T-cell (primary cell): ENCODE data around the gene CHIT1. TPM values are rescaled to one million over a fixed set of nuclear protein-coding genes. Genes with fewer than 3 reads are reported as not detected.

Experiments
- ATAC-seq, 4 experiments: fragments of 200-7000 bp in 3 of 4; fragments of 150-1000 bp in 1 of 4; cut with Tn5 transposase; replicated peaks in 1 of 4; 1 replicate in 3 of 4; 2 replicates in 1 of 4; pipeline ENCODE4 v1.10.0; 2021; ENCODE audit warnings: moderate library complexity in 3 of 4, mild to moderate bottlenecking in 2 of 4, moderate number of reproducible peaks in 1 of 4
- CTCF ChIA-PET, 2 donors: fragments of 300-600 bp; sonication (Branson Sonifier 250); formaldehyde crosslinking; loops; one replicate each; lab custom pipeline; 2022; ENCODE audit warnings: antibody characterized with exemption in 2 of 2; lab: Charles Lee
- POLR2A ChIA-PET, 2 donors: fragments of 300-600 bp; sonication (Branson Sonifier 250); formaldehyde crosslinking; loops; one replicate each; lab custom pipeline; 2022; ENCODE audit warnings: antibody characterized with exemption in 2 of 2; lab: Charles Lee
- DNase-seq, 35 experiments: peaks; one replicate each; pipeline versions ENCODE4 v3.0.0 to v3.0.0-alpha.2; 2013 to 2023
- H3K27ac ChIP-seq: one replicate; pipeline ENCODE4 v1.5.1; 2013; ENCODE audit warnings: low read length
- H3K27me3 ChIP-seq, 2 experiments: replicated peaks in 1 of 2; 1 replicate in 1 of 2; 2 replicates in 1 of 2; pipeline versions ENCODE4 v1.6.1 to v1.7.0; 2013; ENCODE audit warnings: low read length in 1 of 2, mixed read lengths in 1 of 2; ENCODE audit not compliant: control insufficient read depth in 2 of 2, insufficient read depth in 2 of 2; ENCODE audit errors: extremely low read depth in 1 of 2
- H3K36me3 ChIP-seq, 2 donors: 1 replicate in 1 of 2; 2 replicates in 1 of 2; pipeline versions ENCODE4 v1.6.1 to v1.7.0; 2013; ENCODE audit warnings: low read length in 1 of 2; ENCODE audit not compliant: control insufficient read depth in 2 of 2, insufficient read depth in 1 of 2; ENCODE audit errors: extremely low read depth in 1 of 2
- H3K4me1 ChIP-seq, 2 experiments: 1 replicate in 1 of 2; 2 replicates in 1 of 2; pipeline versions ENCODE4 v1.6.1 to v1.7.0; 2013; ENCODE audit warnings: low read length in 2 of 2, mixed read lengths in 1 of 2; ENCODE audit not compliant: insufficient read depth in 2 of 2, control insufficient read depth in 1 of 2; ENCODE audit errors: extremely low read depth in 1 of 2
- H3K4me3 ChIP-seq, 2 donors: 1 replicate in 1 of 2; 2 replicates in 1 of 2; pipeline versions ENCODE4 v1.5.1 to v1.7.0; 2013; ENCODE audit warnings: mild to moderate bottlenecking in 2 of 2, low read length in 1 of 2, moderate library complexity in 1 of 2; ENCODE audit not compliant: control insufficient read depth in 1 of 2; ENCODE audit errors: extremely low read depth in 1 of 2
- H3K9me3 ChIP-seq: 2 replicates; pipeline ENCODE4 v1.7.0; 2013
- H3K27ac Mint-ChIP-seq, 2 donors: one replicate each; pipeline ENCODE4 v1.8.0; 2020 to 2021; ENCODE audit warnings: mild to moderate bottlenecking in 2 of 2, mixed read lengths in 2 of 2
- H3K27me3 Mint-ChIP-seq, 2 donors: one replicate each; pipeline ENCODE4 v1.8.0; 2021 to 2022; ENCODE audit warnings: mixed read lengths in 2 of 2
- H3K36me3 Mint-ChIP-seq: one replicate; pipeline ENCODE4 v1.8.0; 2021; ENCODE audit warnings: mixed read lengths
- H3K4me1 Mint-ChIP-seq, 3 donors: one replicate each; pipeline ENCODE4 v1.8.0; 2020 to 2022; ENCODE audit warnings: mixed read lengths in 3 of 3, mild to moderate bottlenecking in 1 of 3
- H3K4me3 Mint-ChIP-seq, 3 donors: one replicate each; pipeline ENCODE4 v1.8.0; 2020 to 2022; ENCODE audit warnings: mild to moderate bottlenecking in 3 of 3, mixed read lengths in 3 of 3, moderate library complexity in 3 of 3
- H3K9me3 Mint-ChIP-seq, 3 donors: one replicate each; pipeline ENCODE4 v1.8.0; 2020 to 2022; ENCODE audit warnings: mixed read lengths in 3 of 3
- WGBS: methylation state at CpG from one replicate; pipeline ENCODE4 v1.1.5; 2013; ENCODE audit warnings: missing lambda C conversion rate; ENCODE audit not compliant: insufficient coverage; 5-methylcytosine and 5-hydroxymethylcytosine counted together
- total RNA-seq, 35 experiments: library from RNA in 6 of 35; stranded (reverse) in 6 of 35; fragments of 120-200 nt in 1 of 35; gene quantifications; one replicate each; pipeline versions ENCODE4 v1.2.1 to v1.2.4 and lab custom pipeline; 2013 to 2026

CHIT1 gene
- total RNA-seq, 5 donors from 2014 or later (not counting 1 experiment from before 2014, with no cell fraction given): 0.12 to 2.3 (median 0.92) TPM; not detected in 1

DNA sequence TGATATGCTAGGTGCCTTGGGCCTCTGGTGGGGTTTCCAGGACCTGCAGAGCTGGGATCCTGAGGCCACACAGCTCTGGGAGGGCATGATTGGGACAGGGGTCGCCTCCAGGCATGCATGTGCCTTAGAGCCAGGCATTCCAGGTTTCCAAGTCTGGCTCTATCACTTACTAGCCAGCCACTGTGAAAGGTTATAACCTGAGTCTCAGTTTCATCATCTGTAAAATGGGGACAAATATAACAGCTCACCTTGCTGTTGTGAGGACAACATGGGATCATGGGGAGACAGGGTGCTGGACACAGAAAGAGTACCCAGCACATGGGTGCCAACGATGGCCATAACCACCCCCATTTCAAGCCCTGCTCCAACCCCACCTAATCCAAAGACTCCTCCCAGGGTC, 45.6 kb downstream of the CHIT1 start:
- Histone ChIP-seq H3K36me3 (no peaks in the 10 kb centered on the region), H3K27me3 (peaks cover 0 to 22% of the 10 kb centered on the region in 2 experiments), H3K4me3 (no peak overlapping the region), H3K27ac (no peak overlapping the region), H3K4me1 (no peaks in the 10 kb centered on the region), H3K9me3 (no peaks in the 10 kb centered on the region)
- no peak overlapping the region for H3K4me3 Mint-ChIP-seq
- no peak overlapping the region for H3K27ac Mint-ChIP-seq
- no peak for DNase-seq
- H3K4me1 Mint-ChIP-seq: peaks cover 0 to 3% (median 0%) of the 10 kb centered on the region in 3 donors
- peaks cover 0 to 8% of the 10 kb centered on the region in 2 donors for H3K27me3 Mint-ChIP-seq
- POLR2A ChIA-PET: no interaction called here
- WGBS: no CpG with 5 or more reads among the region's 2 CpGs
- H3K9me3 Mint-ChIP-seq: no peaks in the 10 kb centered on the region
- no peaks in the 10 kb centered on the region for H3K36me3 Mint-ChIP-seq
- ATAC-seq: no peak
- CTCF ChIA-PET: interaction anchor here in 1 of 2 donors (0.6 kb wide), 1 partner anchor 32 kb away, joined by 3 read pairs; no protein-coding TSS in a partner anchor

DNA sequence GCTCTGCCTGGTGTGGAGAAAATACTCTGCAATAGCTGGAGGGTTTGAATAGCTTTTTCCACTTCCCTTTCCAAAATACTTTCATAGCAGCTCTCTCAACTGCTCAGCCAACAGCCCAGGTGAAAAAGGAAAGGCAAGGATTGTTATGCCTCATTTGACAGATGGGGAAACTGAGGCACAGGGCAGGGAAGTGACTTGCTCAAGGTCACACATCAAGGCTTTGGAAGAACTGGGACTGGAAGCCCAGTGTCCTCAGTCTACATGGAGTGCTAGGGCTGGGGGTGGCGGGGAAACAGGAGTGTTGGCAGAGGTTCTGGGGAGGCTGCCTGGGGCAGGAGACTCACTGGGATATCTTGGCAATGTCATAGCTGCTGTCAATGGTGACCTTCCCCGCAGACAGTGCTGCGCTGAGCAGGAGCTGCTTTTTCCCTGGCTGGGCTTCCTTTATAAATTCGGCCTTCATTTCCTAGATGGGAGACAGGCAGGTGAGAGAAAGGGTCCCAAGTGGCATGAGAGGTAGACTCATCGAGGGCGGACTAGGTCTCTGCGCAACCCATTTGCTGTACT, 47.0 kb downstream of the CHIT1 start:
- no peak overlapping the region for H3K4me3 Mint-ChIP-seq
- H3K27ac Mint-ChIP-seq: no peak overlapping the region
- ATAC-seq (no peak), DNase-seq (no peak)
- Histone ChIP-seq H3K9me3 (no peaks in the 10 kb centered on the region), H3K4me3 (no peak overlapping the region), H3K27ac (no peak overlapping the region), H3K36me3 (no peaks in the 10 kb centered on the region), H3K4me1 (no peaks in the 10 kb centered on the region), H3K27me3 (peaks cover 0 to 26% of the 10 kb centered on the region in 2 experiments)
- no peaks in the 10 kb centered on the region for H3K9me3 Mint-ChIP-seq
- CTCF ChIA-PET: no interaction called here
- H3K4me1 Mint-ChIP-seq: peaks cover 0 to 3% (median 0%) of the 10 kb centered on the region in 3 donors
- WGBS: 71% methylated on average over 4 of the region's 7 CpGs
- H3K36me3 Mint-ChIP-seq: no peaks in the 10 kb centered on the region
- H3K27me3 Mint-ChIP-seq: peaks cover 0 to 17% of the 10 kb centered on the region in 2 donors
- POLR2A ChIA-PET: interaction anchor here in 1 of 2 donors (0.6 kb wide), 1 partner anchor 631 kb away, joined by 3 read pairs; no protein-coding TSS in a partner anchor

DNA sequence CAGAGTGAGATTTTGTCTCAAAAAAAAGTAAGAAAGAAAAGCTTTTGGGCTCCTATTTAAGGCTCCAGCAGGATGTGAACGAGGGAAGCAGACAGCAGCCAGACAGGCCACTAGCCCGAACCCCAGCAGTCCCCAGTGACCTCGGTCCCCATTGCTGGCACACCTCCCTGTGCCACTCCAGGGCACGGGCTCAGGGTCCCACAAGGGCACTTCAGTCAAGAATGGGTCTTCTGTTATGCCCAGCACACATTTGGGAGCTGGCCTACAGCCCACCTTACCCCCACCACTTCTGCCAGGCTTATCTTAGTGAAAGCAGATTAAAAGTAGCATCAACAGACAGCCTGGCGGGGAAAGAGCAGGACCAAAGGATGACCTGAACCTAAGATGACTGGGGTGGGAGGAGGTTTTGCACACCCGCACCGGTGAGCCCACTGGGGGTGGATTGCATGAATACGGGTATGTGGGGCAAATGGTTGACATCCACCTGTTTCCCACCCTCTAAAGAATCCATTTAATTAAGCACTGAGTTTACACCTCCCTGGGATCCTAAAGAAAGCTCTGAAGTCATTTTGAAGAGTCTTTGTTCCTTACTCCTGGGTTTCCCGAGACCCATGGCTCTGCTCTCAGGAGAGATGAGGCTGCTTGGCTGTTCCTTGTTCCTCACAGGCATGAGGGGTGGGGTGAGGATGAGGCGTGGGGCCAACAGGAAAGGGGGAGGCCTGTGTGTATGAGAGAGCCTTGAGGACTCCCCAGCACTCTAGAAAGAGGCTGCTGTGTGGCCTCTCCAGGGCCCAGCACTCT, 47.7 kb downstream of the CHIT1 start:
- H3K4me3 ChIP-seq: no peak overlapping the region
- POLR2A ChIA-PET: no interaction called here
- WGBS: 60% methylated on average over 7 of the region's 10 CpGs
- no peak for DNase-seq
- no peaks in the 10 kb centered on the region for H3K9me3 Mint-ChIP-seq
- no peaks in the 10 kb centered on the region for H3K9me3 ChIP-seq
- H3K4me3 Mint-ChIP-seq: no peak overlapping the region
- H3K27me3 ChIP-seq: peaks cover 0 to 31% of the 10 kb centered on the region in 2 experiments
- H3K27ac Mint-ChIP-seq: no peak overlapping the region
- H3K4me1 ChIP-seq: no peaks in the 10 kb centered on the region
- no peak overlapping the region for H3K27ac ChIP-seq
- ATAC-seq: no peak
- H3K27me3 Mint-ChIP-seq: peaks cover 0 to 17% of the 10 kb centered on the region in 2 donors
- CTCF ChIA-PET: no interaction called here
- H3K36me3 Mint-ChIP-seq: no peaks in the 10 kb centered on the region
- no peaks in the 10 kb centered on the region for H3K36me3 ChIP-seq
- peaks cover 0 to 3% (median 0%) of the 10 kb centered on the region in 3 donors for H3K4me1 Mint-ChIP-seq

DNA sequence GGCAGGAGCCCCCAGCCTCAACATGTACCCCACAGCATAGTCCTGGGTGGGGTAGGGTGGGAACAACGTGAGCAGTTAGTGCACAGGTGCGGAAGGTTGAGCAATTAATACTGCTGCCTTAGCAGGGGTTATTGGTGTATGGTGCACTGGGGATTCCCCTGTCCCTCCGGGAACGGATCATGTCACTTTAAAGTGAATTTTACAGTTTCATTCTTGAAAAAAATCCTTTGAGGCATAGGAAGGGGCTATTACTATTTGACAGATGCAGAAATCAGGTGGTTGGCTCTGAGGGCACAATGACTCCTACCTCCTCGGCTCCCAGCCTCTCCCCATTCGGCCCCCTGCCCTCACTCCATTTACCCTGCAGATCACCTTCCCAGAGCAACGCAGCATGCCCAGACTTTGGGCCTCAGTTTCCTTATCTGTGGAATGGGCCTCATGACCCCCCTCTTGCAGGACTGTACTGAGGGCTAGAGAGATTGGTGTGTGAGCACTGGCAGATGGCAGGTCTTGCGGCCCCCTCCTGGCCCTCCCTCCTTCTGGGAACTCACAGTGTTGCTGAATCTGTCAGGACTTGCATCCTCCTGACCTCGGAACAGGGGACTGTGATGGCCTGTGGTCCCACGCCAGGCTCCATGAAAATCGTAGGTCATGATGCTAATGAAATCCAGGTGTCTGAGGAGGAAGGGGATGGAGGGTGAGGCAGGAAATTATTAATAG, 48.7 kb downstream of the CHIT1 start:
- WGBS: 64% methylated on average over 7 of the region's 11 CpGs
- Histone ChIP-seq H3K27ac (no peak overlapping the region), H3K4me3 (no peak overlapping the region), H3K27me3 (peaks cover 0 to 37% of the 10 kb centered on the region in 2 experiments), H3K36me3 (no peaks in the 10 kb centered on the region), H3K9me3 (no peaks in the 10 kb centered on the region), H3K4me1 (no peaks in the 10 kb centered on the region)
- no peak overlapping the region for H3K4me3 Mint-ChIP-seq
- no peaks in the 10 kb centered on the region for H3K36me3 Mint-ChIP-seq
- no peaks in the 10 kb centered on the region for H3K4me1 Mint-ChIP-seq
- H3K9me3 Mint-ChIP-seq: no peaks in the 10 kb centered on the region
- no peak overlapping the region for H3K27ac Mint-ChIP-seq
- no peak for ATAC-seq
- DNase-seq: no peak
- POLR2A ChIA-PET: no interaction called here
- CTCF ChIA-PET: no interaction called here
- H3K27me3 Mint-ChIP-seq: peaks cover 0 to 12% of the 10 kb centered on the region in 2 donors

DNA sequence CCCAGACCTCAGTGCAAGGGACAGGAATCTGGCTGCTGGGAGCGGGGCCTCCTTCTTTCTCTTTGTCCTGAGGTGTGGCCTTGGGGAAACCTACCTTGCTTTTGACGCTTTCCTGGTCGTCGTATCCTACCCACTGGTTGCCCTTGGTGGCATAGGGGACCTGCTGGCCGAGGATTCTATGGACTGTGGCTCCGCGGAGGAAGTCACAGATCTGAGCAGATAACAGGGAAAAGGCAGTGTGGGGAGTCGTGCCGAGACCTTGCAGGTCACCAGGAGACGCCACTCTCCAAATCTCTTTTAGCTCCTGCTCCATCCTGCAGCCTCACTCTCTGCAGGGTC, 49.8 kb downstream of the CHIT1 start:
- Mint-ChIP-seq H3K27ac (no peak overlapping the region), H3K4me3 (no peak overlapping the region), H3K9me3 (no peaks in the 10 kb centered on the region), H3K27me3 (peaks cover 0 to 14% of the 10 kb centered on the region in 2 donors), H3K4me1 (no peaks in the 10 kb centered on the region), H3K36me3 (no peaks in the 10 kb centered on the region)
- WGBS: 92% methylated on average over 4 of the region's 10 CpGs
- no peak for ATAC-seq
- H3K27ac ChIP-seq: no peak overlapping the region
- ChIA-PET POLR2A (no interaction called here), CTCF (no interaction called here)
- no peaks in the 10 kb centered on the region for H3K4me1 ChIP-seq
- H3K36me3 ChIP-seq: no peaks in the 10 kb centered on the region
- H3K4me3 ChIP-seq: no peak overlapping the region
- peaks cover 0 to 45% of the 10 kb centered on the region in 2 experiments for H3K27me3 ChIP-seq
- no peak for DNase-seq
- no peaks in the 10 kb centered on the region for H3K9me3 ChIP-seq

DNA sequence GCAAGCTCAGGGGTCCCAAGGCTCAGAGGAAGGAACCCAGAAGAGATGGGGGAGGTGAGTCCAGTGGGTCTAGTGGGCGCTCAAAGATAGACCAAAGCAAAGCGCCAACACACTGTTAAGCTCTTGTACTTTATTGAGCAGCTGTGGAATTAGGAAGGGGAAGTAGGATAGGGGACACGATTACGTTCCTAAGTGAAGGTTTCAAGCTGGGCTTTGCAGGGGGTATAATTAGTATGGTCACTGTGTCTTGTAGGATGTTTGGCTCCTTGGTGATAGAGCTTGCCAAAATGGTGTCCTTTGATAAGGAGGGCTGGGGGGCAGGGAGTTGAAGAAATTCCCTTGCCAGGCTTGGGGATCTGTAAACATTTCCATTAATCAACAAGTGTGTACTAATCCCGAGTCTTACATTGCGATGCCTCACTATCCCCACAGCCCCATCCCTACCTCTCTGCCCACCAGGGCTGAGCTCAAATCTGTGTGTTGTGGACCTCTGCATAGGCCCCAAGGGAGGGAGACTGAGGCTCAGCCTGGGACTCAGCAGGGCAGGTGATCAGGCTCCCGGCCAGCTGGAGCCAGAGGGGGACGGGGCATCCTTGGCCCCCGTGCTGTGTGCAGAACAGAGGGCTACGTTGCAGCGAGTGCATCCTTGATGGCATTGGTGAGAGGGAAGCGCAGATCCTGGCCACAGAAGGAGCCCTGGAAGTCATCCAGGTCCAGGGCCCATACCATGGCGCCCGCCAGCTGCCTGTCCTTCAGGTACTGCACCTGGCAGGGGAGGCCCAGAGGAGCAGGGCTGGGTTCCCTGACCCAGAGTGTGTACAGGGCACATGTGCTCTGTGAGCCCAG, 50.4 kb downstream of the CHIT1 start:
- Mint-ChIP-seq H3K36me3 (no peaks in the 10 kb centered on the region), H3K27ac (no peak overlapping the region), H3K9me3 (no peaks in the 10 kb centered on the region), H3K4me3 (no peak overlapping the region), H3K27me3 (peaks cover 0 to 14% of the 10 kb centered on the region in 2 donors), H3K4me1 (no peaks in the 10 kb centered on the region)
- CTCF ChIA-PET: no interaction called here
- ATAC-seq: no peak
- DNase-seq: no peak
- Histone ChIP-seq H3K4me1 (no peaks in the 10 kb centered on the region), H3K9me3 (no peaks in the 10 kb centered on the region), H3K27me3 (peaks cover 0 to 45% of the 10 kb centered on the region in 2 experiments), H3K27ac (no peak overlapping the region), H3K36me3 (no peaks in the 10 kb centered on the region), H3K4me3 (no peak overlapping the region)
- 91% methylated on average over 12 of the region's 14 CpGs for WGBS
- POLR2A ChIA-PET: no interaction called here
